ENCODE results near the gene CTSK.
"Not testable (repeated sequence)": the region's sequence is repeated elsewhere in the genome, so short reads cannot be mapped to it uniquely, and the experiment has no call there.

The CTSK gene

GRCh38 chr1:150808121-150808520 is at the start of gene CTSK:
CTSK (minus strand) TSS chr1:150808260; CDS start chr1:150806805, 1,455 bp downstream.
- DNase-seq = peak; percentile 46

GRCh38 chr1:150852734-150853133 is 44.7 kb upstream of the CTSK start:
- not testable (repeated sequence) for DNase-seq

- not testable (repeated sequence) for DNase-seq
These were observed 42.8 kb upstream of the CTSK start for GRCh38 chr1:150850801-150851362.

GRCh38 chr1:150846473-150847146 is 38.5 kb upstream of the CTSK start:
- no peak for DNase-seq

GRCh38 chr1:150843474-150843873 is 35.4 kb upstream of the CTSK start:
- DNase-seq = no peak

- no peak for DNase-seq
These were observed 34.9 kb upstream of the CTSK start for GRCh38 chr1:150842964-150843363.

GRCh38 chr1:150842343-150842742 is 34.3 kb upstream of the CTSK start:
- no peak for DNase-seq

- DNase-seq = no peak
These were observed 33.6 kb upstream of the CTSK start for GRCh38 chr1:150841626-150842025.

GRCh38 chr1:150840850-150841249 is 32.8 kb upstream of the CTSK start:
- DNase-seq = not testable (repeated sequence)

- no peak for DNase-seq
These were observed 28.2 kb upstream of the CTSK start for GRCh38 chr1:150836129-150836773.

GRCh38 chr1:150833961-150834360 is 25.9 kb upstream of the CTSK start:
- DNase-seq = not testable (repeated sequence)

GRCh38 chr1:150832597-150832996 is 24.5 kb upstream of the CTSK start:
- no peak for DNase-seq

- no peak for DNase-seq
These were observed 21.7 kb upstream of the CTSK start for GRCh38 chr1:150829751-150830150.

GRCh38 chr1:150826299-150826698 is 18.2 kb upstream of the CTSK start:
- DNase-seq = no peak

- no peak for DNase-seq
These were observed 12.9 kb upstream of the CTSK start for GRCh38 chr1:150820730-150821512.

GRCh38 chr1:150815871-150816270 is 7.8 kb upstream of the CTSK start:
- DNase-seq = no peak

- peak; percentile 66 for DNase-seq
These were observed 5.1 kb upstream of the CTSK start for GRCh38 chr1:150813028-150813707.

GRCh38 chr1:150810958-150811659 is 3.0 kb upstream of the CTSK start:
- DNase-seq = no peak

- no peak for DNase-seq
These were observed 1.6 kb upstream of the CTSK start for GRCh38 chr1:150809651-150810050.

GRCh38 chr1:150808846-150809245 is 786 bp upstream of the CTSK start:
- no peak for DNase-seq

GRCh38 chr1:150807249-150808023 is 624 bp downstream of the CTSK start:
- DNase-seq = peak; percentile 36
